Measurements from ENCODE around the gene ADGRB3. TPM values are rescaled to one million over a fixed set of nuclear protein-coding genes. Genes with fewer than 3 reads are reported as not detected.

ADGRB3 gene
- total and polyA plus RNA-seq, 7 donors: 0.60 to 11.5 (median 9.7) TPM; not detected in 1

DNA sequence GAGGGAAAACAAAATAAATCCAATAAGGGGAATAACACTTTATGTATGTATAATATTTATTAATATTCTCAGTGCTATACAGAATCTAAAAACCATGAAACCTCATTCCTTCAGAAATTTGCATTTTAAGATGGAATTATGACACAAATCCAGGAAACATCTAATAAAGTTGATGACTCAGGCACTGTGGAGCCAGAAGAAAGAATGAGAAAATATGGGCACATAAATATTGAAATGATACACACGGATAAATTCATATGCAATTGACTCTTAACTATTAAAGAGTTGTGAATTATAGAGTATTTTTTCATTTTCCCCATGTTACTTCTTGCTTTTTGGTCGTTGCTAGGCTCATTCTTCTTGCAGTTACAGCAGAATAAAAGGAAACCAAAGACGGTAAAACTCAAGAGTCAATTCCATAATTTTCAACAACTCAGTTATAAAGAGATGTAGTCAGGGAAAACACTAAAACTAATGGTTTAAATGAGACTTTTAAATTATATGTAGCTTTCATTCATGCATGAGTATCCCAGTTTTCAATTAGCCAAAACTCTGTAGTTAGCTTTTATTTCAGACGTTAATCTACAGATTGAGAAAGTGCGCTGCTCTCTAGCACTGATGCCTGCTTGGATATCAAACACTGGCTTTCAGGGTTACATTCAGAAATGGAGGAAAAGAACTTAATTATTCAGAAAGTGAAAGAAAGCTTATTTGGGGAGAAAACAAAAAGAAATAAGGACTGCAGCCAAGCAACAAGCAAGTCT is 95.4 kb downstream of the ADGRB3 start:
- no peak overlapping the region for H3K27ac ChIP-seq
- no peak for TF ChIP-seq POLR2AphosphoS5 (IDR thresholded peaks at IDR 0.05)
- no peak for TF ChIP-seq EP300 (IDR thresholded peaks at IDR 0.05)
- TF ChIP-seq, protein P1, sequence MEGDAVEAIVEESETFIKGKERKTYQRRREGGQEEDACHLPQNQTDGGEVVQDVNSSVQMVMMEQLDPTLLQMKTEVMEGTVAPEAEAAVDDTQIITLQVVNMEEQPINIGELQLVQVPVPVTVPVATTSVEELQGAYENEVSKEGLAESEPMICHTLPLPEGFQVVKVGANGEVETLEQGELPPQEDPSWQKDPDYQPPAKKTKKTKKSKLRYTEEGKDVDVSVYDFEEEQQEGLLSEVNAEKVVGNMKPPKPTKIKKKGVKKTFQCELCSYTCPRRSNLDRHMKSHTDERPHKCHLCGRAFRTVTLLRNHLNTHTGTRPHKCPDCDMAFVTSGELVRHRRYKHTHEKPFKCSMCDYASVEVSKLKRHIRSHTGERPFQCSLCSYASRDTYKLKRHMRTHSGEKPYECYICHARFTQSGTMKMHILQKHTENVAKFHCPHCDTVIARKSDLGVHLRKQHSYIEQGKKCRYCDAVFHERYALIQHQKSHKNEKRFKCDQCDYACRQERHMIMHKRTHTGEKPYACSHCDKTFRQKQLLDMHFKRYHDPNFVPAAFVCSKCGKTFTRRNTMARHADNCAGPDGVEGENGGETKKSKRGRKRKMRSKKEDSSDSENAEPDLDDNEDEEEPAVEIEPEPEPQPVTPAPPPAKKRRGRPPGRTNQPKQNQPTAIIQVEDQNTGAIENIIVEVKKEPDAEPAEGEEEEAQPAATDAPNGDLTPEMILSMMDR (IDR thresholded peaks at IDR 0.05): no peak
- TF ChIP-seq POLR2A (IDR thresholded peaks at IDR 0.05): no peak

GRCh38 chr6:68732423-68732822 is 97.3 kb downstream of the ADGRB3 start:
- Histone ChIP-seq H3K27me3 (no peaks in the 10 kb centered on the region), H3K36me3 (no peaks in the 10 kb centered on the region), H3K4me1 (no peaks in the 10 kb centered on the region), H3K9me3 (no peaks in the 10 kb centered on the region), H3K4me3 (no peak overlapping the region), H3K27ac (no peak overlapping the region)
- intact Hi-C loops (cut with DNase I): no loop called here
- TF ChIP-seq POLR2A (IDR thresholded peaks at IDR 0.05) (no peak), POLR2AphosphoS5 (IDR thresholded peaks at IDR 0.05) (no peak), EP300 (IDR thresholded peaks at IDR 0.05) (no peak)
- TF ChIP-seq, protein P1 (IDR thresholded peaks at IDR 0.05): no peak
- no peak for DNase-seq
- WGBS, 2 donors: 72 to 77% methylated on average over 5 of the region's 5 CpGs

More for the DNA sequence above, 95.4 kb downstream of the ADGRB3 start:
- Histone ChIP-seq H3K4me3 (no peak overlapping the region), H3K36me3 (no peaks in the 10 kb centered on the region), H3K9me3 (no peaks in the 10 kb centered on the region), H3K4me1 (no peaks in the 10 kb centered on the region), H3K27me3 (no peaks in the 10 kb centered on the region)
- 69 to 74% methylated on average over 5 of the region's 5 CpGs for WGBS, 2 donors
- intact Hi-C loops (cut with DNase I): no loop called here
- DNase-seq: no peak

- no peak for DNase-seq
- TF ChIP-seq, protein P1 (IDR thresholded peaks at IDR 0.05): no peak
- TF ChIP-seq EP300 (IDR thresholded peaks at IDR 0.05): no peak
- TF ChIP-seq POLR2AphosphoS5 (IDR thresholded peaks at IDR 0.05): no peak
- TF ChIP-seq POLR2A (IDR thresholded peaks at IDR 0.05): no peak
- Histone ChIP-seq H3K27me3 (no peaks in the 10 kb centered on the region), H3K4me3 (no peak overlapping the region), H3K4me1 (no peaks in the 10 kb centered on the region), H3K27ac (no peak overlapping the region), H3K36me3 (no peaks in the 10 kb centered on the region), H3K9me3 (no peaks in the 10 kb centered on the region)
- intact Hi-C loops (cut with DNase I): no loop called here
Observed at GRCh38 chr6:68735866-68736265, 100.8 kb downstream of the ADGRB3 start.

DNA sequence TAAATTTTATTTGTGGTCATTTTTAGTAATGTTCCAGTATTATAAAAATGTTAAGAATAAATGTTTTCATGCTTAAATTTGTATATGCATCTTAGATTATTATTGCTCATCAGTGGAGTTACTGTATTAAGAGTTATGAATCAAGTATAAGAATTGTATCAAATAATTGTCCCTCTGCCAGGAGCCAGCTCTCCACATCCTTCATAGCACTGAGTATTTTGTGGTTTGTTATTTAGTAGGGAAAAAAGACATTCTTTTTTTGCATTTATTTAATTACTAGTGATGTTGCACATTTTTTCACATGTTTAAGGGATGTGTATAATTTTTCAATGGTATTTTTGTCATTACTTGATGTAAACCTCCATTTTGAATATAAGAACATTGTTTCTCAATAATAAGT is 102.0 kb downstream of the ADGRB3 start:
- Histone ChIP-seq H3K4me1 (no peaks in the 10 kb centered on the region), H3K36me3 (no peaks in the 10 kb centered on the region), H3K27me3 (no peaks in the 10 kb centered on the region), H3K4me3 (no peak overlapping the region), H3K9me3 (no peaks in the 10 kb centered on the region), H3K27ac (no peak overlapping the region)
- no peak for TF ChIP-seq EP300 (IDR thresholded peaks at IDR 0.05)
- TF ChIP-seq POLR2AphosphoS5 (IDR thresholded peaks at IDR 0.05): no peak
- TF ChIP-seq POLR2A (IDR thresholded peaks at IDR 0.05): no peak
- TF ChIP-seq, protein P1 (IDR thresholded peaks at IDR 0.05): no peak
- no peak for DNase-seq
- intact Hi-C loops (cut with DNase I): no loop called here

DNA sequence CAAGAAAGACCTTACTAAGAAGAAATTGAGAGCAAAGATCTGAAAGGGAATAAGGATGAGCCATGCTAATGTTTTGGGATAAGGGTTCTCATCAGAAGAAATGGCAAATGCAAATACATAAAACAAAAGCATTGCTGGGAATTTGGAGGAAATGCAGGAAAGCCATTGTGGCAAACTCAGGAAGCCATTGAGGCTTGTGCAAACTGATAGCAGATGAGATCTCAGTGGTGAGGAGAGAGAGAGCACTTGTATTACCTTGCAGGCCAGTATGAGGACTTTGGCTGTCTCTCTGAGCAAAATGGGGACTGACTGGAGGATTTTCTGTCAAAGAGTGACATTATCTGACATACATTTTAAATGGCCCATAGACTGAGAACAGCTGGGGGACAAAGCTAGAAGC is 103.0 kb downstream of the ADGRB3 start:
- intact Hi-C loops (cut with DNase I): no loop called here
- Histone ChIP-seq H3K4me1 (no peaks in the 10 kb centered on the region), H3K27me3 (no peaks in the 10 kb centered on the region), H3K9me3 (no peaks in the 10 kb centered on the region), H3K27ac (no peak overlapping the region), H3K4me3 (no peak overlapping the region), H3K36me3 (no peaks in the 10 kb centered on the region)
- no peak for TF ChIP-seq EP300 (IDR thresholded peaks at IDR 0.05)
- no peak for TF ChIP-seq POLR2AphosphoS5 (IDR thresholded peaks at IDR 0.05)
- TF ChIP-seq POLR2A (IDR thresholded peaks at IDR 0.05): no peak
- TF ChIP-seq, protein P1 (IDR thresholded peaks at IDR 0.05): no peak
- DNase-seq: no peak

All from sigmoid colon (tissue), 7 donors.